ENCODE measurements around the gene PDSS2. TPM values are rescaled to one million over a fixed set of nuclear protein-coding genes. Genes with fewer than 3 reads are reported as not detected.

Gene PDSS2
- total RNA-seq, 4 donors from 2014 or later = 6.5 to 12.2 (median 9.0) TPM

DNA sequence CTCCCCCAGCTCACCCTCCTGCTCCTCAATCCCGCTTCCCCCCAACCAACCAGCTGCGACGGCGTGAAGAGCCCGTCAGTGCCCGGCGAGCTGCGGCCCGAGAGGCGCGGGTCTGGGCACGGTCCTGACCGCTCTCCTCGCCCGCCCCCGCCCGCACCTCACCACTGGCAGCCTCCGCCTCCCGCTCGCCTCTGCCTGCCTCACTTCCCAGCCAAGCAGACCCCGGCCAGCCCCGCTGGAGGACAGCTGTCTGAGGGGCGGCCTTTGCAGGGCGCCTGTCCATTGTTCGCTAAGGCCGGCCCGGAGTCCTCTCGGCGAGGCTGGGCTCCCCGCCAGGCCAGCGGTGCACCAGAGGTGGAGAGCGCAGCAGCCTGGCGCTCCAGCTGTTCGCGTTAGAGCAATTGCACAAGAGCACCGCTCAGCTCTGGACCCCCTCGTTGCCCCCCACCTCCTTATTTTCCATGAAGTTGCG is 31.8 kb upstream of the PDSS2 start:
- H3K27me3 ChIP-seq = no peaks in the 10 kb centered on the region
- no peaks in the 10 kb centered on the region for H3K9me3 ChIP-seq
- TF ChIP-seq EP300 (IDR thresholded peaks at IDR 0.05) = no peak
- TF ChIP-seq, protein P1, sequence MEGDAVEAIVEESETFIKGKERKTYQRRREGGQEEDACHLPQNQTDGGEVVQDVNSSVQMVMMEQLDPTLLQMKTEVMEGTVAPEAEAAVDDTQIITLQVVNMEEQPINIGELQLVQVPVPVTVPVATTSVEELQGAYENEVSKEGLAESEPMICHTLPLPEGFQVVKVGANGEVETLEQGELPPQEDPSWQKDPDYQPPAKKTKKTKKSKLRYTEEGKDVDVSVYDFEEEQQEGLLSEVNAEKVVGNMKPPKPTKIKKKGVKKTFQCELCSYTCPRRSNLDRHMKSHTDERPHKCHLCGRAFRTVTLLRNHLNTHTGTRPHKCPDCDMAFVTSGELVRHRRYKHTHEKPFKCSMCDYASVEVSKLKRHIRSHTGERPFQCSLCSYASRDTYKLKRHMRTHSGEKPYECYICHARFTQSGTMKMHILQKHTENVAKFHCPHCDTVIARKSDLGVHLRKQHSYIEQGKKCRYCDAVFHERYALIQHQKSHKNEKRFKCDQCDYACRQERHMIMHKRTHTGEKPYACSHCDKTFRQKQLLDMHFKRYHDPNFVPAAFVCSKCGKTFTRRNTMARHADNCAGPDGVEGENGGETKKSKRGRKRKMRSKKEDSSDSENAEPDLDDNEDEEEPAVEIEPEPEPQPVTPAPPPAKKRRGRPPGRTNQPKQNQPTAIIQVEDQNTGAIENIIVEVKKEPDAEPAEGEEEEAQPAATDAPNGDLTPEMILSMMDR (IDR thresholded peaks at IDR 0.05) = peak in 1 of 4 experiments; percentile 10
- no peaks in the 10 kb centered on the region for H3K36me3 ChIP-seq
- peak overlapping the region; percentile 61 to 85 for H3K4me3 ChIP-seq
- H3K27ac ChIP-seq = peak overlapping the region; percentile 52 to 93 (median 88)
- peaks cover 7 to 66% (median 21%) of the 10 kb centered on the region in 3 donors for H3K4me1 ChIP-seq
- 0 to 1% methylated on average over 3 to 23 of the region's 38 CpGs for WGBS, 2 donors (ENCODE audit: low coverage in 1 of 2)
- ATAC-seq = peak; percentile 30

DNA sequence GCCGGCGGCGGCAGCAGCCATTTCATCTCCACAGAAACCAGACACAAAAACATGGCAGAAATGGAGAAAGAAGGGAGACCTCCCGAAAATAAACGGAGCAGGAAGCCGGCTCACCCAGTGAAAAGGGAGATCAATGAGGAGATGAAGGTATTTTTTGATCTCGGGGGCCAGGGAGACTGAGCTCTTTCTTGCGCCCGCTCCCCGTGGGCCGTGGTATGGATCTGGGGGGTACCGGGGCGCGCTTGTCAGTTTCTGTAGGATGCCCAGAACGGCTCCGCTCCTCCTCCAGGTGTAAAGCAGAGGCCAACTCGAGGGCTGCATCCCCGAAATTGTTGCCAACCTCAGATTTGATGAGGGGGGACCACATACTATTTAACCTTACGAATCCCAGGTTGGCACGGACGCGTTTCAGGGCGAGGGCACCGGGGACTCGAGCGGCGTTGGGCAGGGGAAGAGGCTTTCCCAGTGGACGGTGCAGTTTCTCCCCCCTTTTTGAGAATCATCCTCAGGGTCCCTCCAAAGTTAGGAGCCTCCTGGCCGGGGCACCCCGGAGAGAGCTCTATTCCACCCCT is 31.3 kb upstream of the PDSS2 start:
- Histone ChIP-seq H3K9me3 (no peaks in the 10 kb centered on the region), H3K36me3 (no peaks in the 10 kb centered on the region), H3K27ac (peak overlapping the region; percentile 52 to 93 (median 88)), H3K4me3 (peak overlapping the region; percentile 61 to 85), H3K27me3 (no peaks in the 10 kb centered on the region), H3K4me1 (peaks cover 4 to 61% (median 21%) of the 10 kb centered on the region in 3 donors)
- no peak for ATAC-seq
- WGBS, 2 donors (ENCODE audit: low coverage in 1 of 2) = 0% methylated on average over 3 of the region's 30 CpGs; no CpG with 5 or more reads in 1 of the 2 donors
- TF ChIP-seq, protein P1 (IDR thresholded peaks at IDR 0.05) = no peak
- no peak for TF ChIP-seq POLR2AphosphoS5 (IDR thresholded peaks at IDR 0.05)
- TF ChIP-seq EP300 (IDR thresholded peaks at IDR 0.05) = no peak
- TF ChIP-seq POLR2A (IDR thresholded peaks at IDR 0.05) = no peak

DNA sequence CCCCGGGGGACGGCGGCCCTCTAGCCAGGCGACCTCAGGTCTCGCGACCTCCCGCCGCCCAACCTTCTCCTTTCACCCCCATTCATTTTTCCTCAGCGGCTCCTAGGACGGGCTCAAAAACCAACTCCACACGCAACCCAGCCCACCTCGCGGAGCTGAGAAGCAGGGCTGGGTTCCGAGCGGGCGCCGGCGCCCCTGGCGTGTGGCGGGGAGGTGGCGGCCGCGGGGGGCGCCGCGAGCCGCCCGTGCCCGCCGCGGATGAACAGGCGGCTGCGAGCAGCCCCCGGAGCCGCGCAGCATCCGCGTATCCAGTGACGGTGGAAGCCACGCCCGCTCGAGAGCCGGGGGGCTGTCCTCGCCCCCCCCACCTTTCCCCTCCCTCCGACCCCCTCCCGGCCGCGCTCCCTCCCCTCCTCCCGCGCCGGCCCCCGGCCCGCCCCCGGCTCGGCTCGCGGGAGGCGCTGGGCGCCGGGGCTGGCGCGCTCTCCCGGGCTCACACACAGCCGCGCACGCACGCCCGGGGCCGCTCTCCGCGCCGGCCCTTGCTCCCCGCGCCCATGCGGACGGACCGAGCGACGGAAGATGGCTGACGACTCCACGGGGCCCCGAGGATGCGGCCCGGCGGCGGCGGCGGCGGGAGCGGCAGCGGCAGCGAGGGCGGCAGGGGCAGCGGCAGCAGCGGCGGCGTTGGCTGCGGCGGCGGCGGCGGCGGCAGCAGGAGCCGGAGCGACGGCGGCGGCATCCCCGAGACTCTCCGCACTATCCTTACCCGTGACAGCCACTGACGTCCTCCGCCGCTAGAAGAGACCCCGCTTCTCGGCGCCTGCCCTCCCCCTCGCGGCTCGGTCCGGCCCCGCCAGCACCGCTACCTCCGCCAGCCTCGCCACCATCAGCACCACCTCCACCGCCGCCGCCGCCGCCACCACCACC is 30.5 kb upstream of the PDSS2 start, which contains the start of gene SOBP:
SOBP (plus strand) TSS at position 482 of the 930 bp plus-strand sequence. CDS start 500 bp downstream, outside the sequence.
- H3K27ac ChIP-seq = peak within 1 kb of the TSS; percentile 52 to 93 (median 88)
- H3K4me3 ChIP-seq = peak within 1 kb of the TSS; percentile 61 to 85
- H3K36me3 ChIP-seq = no peaks in the 10 kb centered on the region
- no peaks in the 10 kb centered on the region for H3K9me3 ChIP-seq
- no CpG with 5 or more reads among the region's 130 CpGs for WGBS, 2 donors (ENCODE audit: low coverage in 1 of 2)
- peaks cover 4 to 53% (median 21%) of the 10 kb centered on the region in 3 donors for H3K4me1 ChIP-seq
- peak; percentile 81 for ATAC-seq
- H3K27me3 ChIP-seq = no peaks in the 10 kb centered on the region
- TF ChIP-seq EP300 (IDR thresholded peaks at IDR 0.05) (no peak), POLR2A (IDR thresholded peaks at IDR 0.05) (peak; percentile 22 to 45), POLR2AphosphoS5 (IDR thresholded peaks at IDR 0.05) (peak; percentile 7)
- TF ChIP-seq, protein P1 (IDR thresholded peaks at IDR 0.05) = peak in 1 of 4 experiments; percentile 23

DNA sequence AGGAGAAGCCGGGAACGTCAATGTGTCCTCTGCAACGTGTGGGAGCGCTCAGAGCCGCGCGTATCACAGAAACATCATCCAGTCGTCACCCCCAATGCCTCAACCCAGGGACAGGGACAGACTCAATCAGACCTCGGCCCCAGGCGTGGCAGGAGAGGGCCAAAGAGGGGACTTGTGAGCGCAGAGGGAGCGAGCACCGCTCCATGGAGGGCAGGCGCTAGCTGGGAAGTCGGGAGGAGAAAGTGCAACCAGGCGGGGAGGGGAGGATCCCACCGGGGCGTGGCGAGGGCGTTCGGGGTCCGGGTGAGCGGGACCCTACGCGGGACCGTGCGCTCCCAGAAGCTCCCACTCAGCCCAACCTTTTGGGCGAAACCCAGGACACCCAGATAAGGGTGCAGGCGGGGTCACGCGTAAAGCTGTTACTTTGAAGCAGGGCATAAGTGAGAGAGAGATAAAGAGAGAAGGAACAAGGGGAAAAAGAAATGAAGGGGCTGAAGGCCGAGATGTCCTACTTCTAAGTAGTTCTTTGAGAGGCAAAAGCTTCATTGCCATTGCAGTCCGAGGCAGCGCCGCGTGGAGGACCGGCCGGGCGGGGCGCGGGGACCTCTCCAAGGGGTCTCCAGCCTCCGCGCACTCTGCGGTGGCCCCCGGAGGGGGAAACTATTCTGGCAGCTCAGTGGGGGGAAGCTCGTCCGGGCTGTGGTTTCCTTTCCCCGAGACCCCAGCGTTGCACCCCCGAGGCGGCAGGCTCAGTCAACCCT is 29.7 kb upstream of the PDSS2 start:
- H3K4me3 ChIP-seq = peak overlapping the region; percentile 61 to 85
- ATAC-seq = peak; percentile 22
- peak overlapping the region; percentile 13 to 93 (median 88) for H3K27ac ChIP-seq
- H3K9me3 ChIP-seq = no peaks in the 10 kb centered on the region
- H3K36me3 ChIP-seq = no peaks in the 10 kb centered on the region
- H3K27me3 ChIP-seq = no peaks in the 10 kb centered on the region
- WGBS, 2 donors (ENCODE audit: low coverage in 1 of 2) = 0 to 1% methylated on average over 17 to 23 of the region's 51 CpGs
- peaks cover 0 to 45% (median 15%) of the 10 kb centered on the region in 3 donors for H3K4me1 ChIP-seq
- TF ChIP-seq POLR2A (IDR thresholded peaks at IDR 0.05) = no peak
- no peak for TF ChIP-seq EP300 (IDR thresholded peaks at IDR 0.05)
- TF ChIP-seq, protein P1 (IDR thresholded peaks at IDR 0.05) = no peak
- no peak for TF ChIP-seq POLR2AphosphoS5 (IDR thresholded peaks at IDR 0.05)

All from gastroesophageal sphincter (tissue), 4 donors.